Measurements from ENCODE around the gene RNF138. TPM values are rescaled to one million over a fixed set of nuclear protein-coding genes. Genes with fewer than 3 reads are reported as not detected.

The RNF138 gene
- total RNA-seq, 4 donors from 2014 or later: 23.8 to 94.8 (median 38.7) TPM

- Histone ChIP-seq H3K36me3 (no peaks in the 10 kb centered on the region), H3K27me3 (no peaks in the 10 kb centered on the region), H3K4me3 (no peak overlapping the region), H3K4me1 (no peaks in the 10 kb centered on the region), H3K27ac (no peak overlapping the region), H3K9me3 (no peaks in the 10 kb centered on the region)
- TF ChIP-seq CTCF (IDR thresholded peaks at IDR 0.05) (no peak), POLR2A (IDR thresholded peaks at IDR 0.05) (no peak)
- intact Hi-C loops (cut with DNase I; ENCODE audit: low total_unique reads): no loop called here
- DNase-seq: no peak
Measured at GRCh38 chr18:32095900-32096229, 4.2 kb downstream of the RNF138 start.

- H3K4me3 ChIP-seq: no peak overlapping the region
- no peaks in the 10 kb centered on the region for H3K9me3 ChIP-seq
- no peaks in the 10 kb centered on the region for H3K36me3 ChIP-seq
- H3K27me3 ChIP-seq: no peaks in the 10 kb centered on the region
- intact Hi-C loops (cut with DNase I; ENCODE audit: low total_unique reads): no loop called here
- no peak for DNase-seq
- H3K4me1 ChIP-seq: no peaks in the 10 kb centered on the region
- TF ChIP-seq POLR2A (IDR thresholded peaks at IDR 0.05) (no peak), CTCF (IDR thresholded peaks at IDR 0.05) (no peak)
- H3K27ac ChIP-seq: no peak overlapping the region
Measured at GRCh38 chr18:32096946-32097345, 5.3 kb downstream of the RNF138 start.

GRCh38 chr18:32104516-32104915 is 12.8 kb downstream of the RNF138 start:
- Histone ChIP-seq H3K27me3 (no peaks in the 10 kb centered on the region), H3K4me1 (no peaks in the 10 kb centered on the region), H3K4me3 (no peak overlapping the region), H3K27ac (no peak overlapping the region), H3K9me3 (no peaks in the 10 kb centered on the region), H3K36me3 (no peaks in the 10 kb centered on the region)
- no peak for DNase-seq
- TF ChIP-seq POLR2A (IDR thresholded peaks at IDR 0.05) (no peak), CTCF (IDR thresholded peaks at IDR 0.05) (no peak)
- intact Hi-C loops (cut with DNase I; ENCODE audit: low total_unique reads): no loop called here

GRCh38 chr18:32110005-32110404 is 18.3 kb downstream of the RNF138 start:
- Histone ChIP-seq H3K27ac (no peak overlapping the region), H3K4me3 (no peak overlapping the region), H3K9me3 (no peaks in the 10 kb centered on the region), H3K27me3 (no peaks in the 10 kb centered on the region), H3K36me3 (no peaks in the 10 kb centered on the region), H3K4me1 (no peaks in the 10 kb centered on the region)
- intact Hi-C loops (cut with DNase I; ENCODE audit: low total_unique reads): no loop called here
- TF ChIP-seq POLR2A (IDR thresholded peaks at IDR 0.05): no peak
- no peak for DNase-seq

GRCh38 chr18:32111706-32112105 is 20.0 kb downstream of the RNF138 start:
- Histone ChIP-seq H3K4me1 (no peaks in the 10 kb centered on the region), H3K27ac (no peak overlapping the region), H3K4me3 (no peak overlapping the region), H3K36me3 (no peaks in the 10 kb centered on the region), H3K27me3 (no peaks in the 10 kb centered on the region), H3K9me3 (no peaks in the 10 kb centered on the region)
- TF ChIP-seq POLR2A (IDR thresholded peaks at IDR 0.05): no peak
- TF ChIP-seq CTCF (IDR thresholded peaks at IDR 0.05): no peak
- DNase-seq: no peak
- intact Hi-C loops (cut with DNase I; ENCODE audit: low total_unique reads): no loop called here

GRCh38 chr18:32112826-32113225 is 21.2 kb downstream of the RNF138 start:
- no peak for TF ChIP-seq POLR2A (IDR thresholded peaks at IDR 0.05)
- TF ChIP-seq CTCF (IDR thresholded peaks at IDR 0.05): no peak
- H3K36me3 ChIP-seq: no peaks in the 10 kb centered on the region
- no peak for DNase-seq
- H3K4me1 ChIP-seq: no peaks in the 10 kb centered on the region
- no peak overlapping the region for H3K27ac ChIP-seq
- H3K4me3 ChIP-seq: no peak overlapping the region
- H3K27me3 ChIP-seq: no peaks in the 10 kb centered on the region
- H3K9me3 ChIP-seq: no peaks in the 10 kb centered on the region
- intact Hi-C loops (cut with DNase I; ENCODE audit: low total_unique reads): no loop called here

All from uterus (tissue), 4 donors.